SH-SY5Y (cell line): ENCODE data around the gene CLDN9.

Experiments used
- GATA2 ChIP-seq: IDR thresholded peaks from 2 replicates; pipeline ENCODE4 v1.6.1; 2011; ENCODE audit warnings: mild to moderate bottlenecking, low read depth, low read length
- GATA3 ChIP-seq: IDR thresholded peaks from 2 replicates; pipeline ENCODE4 v1.6.1; 2011; ENCODE audit warnings: low read depth, mild to moderate bottlenecking, low read length, moderate library complexity

- TF ChIP-seq GATA3 (no peak), GATA2 (no peak)
Observed at GRCh38 chr16:3042376-3042775, 29.7 kb downstream of the CLDN9 start.
